Measurements from ENCODE around the gene ADGRL3.
A peak's percentile ranks its signal among the peaks of the same experiment; 100 is the strongest.
"Not testable (repeated sequence)": the region's sequence is repeated elsewhere in the genome, so short reads cannot be mapped to it uniquely, and the experiment has no call there.

ADGRL3 gene

GRCh38 chr4:61500883-61501282, 300.8 kb downstream of the ADGRL3 start:
- no peaks in the 10 kb centered on the region for H3K9me3 ChIP-seq (ENCODE audit: insufficient read depth, low read length)

GRCh38 chr4:61501812-61502211, 301.7 kb downstream of the ADGRL3 start:
- H3K4me1 ChIP-seq (ENCODE audit: low read length), result no peaks in the 10 kb centered on the region
- H3K4me3 ChIP-seq (ENCODE audit: low read length), result no peak overlapping the region
- TF ChIP-seq CTCF (IDR thresholded peaks at IDR 0.05; ENCODE audit: low read depth, low read length), result no peak
- no peak for TF ChIP-seq EZH2phosphoT487 (IDR thresholded peaks at IDR 0.05; ENCODE audit: low read depth)
- no peak overlapping the region for H3K4me2 ChIP-seq (ENCODE audit: low read length)
- no peak overlapping the region for H2AFZ ChIP-seq (ENCODE audit: low read depth, low read length)
- H3K27me3 ChIP-seq (ENCODE audit: low read depth, low read length), result no peaks in the 10 kb centered on the region
- no peaks in the 10 kb centered on the region for H3K79me2 ChIP-seq (ENCODE audit: low read length)
- no peak overlapping the region for H3K27ac ChIP-seq (ENCODE audit: low read length)
- no peaks in the 10 kb centered on the region for H3K36me3 ChIP-seq (replicated peaks; ENCODE audit: low read depth, low read length)
- H4K20me1 ChIP-seq (ENCODE audit: insufficient read depth, low read length), result no peaks in the 10 kb centered on the region
- H3K9ac ChIP-seq (ENCODE audit: low read length), result no peak overlapping the region
- H3K9me3 ChIP-seq (ENCODE audit: insufficient read depth, low read length), result no peaks in the 10 kb centered on the region

More at GRCh38 chr4:61500883-61501282, 300.8 kb downstream of the ADGRL3 start:
- Histone ChIP-seq H3K4me1 (ENCODE audit: low read length) (no peaks in the 10 kb centered on the region), H4K20me1 (ENCODE audit: insufficient read depth, low read length) (no peaks in the 10 kb centered on the region), H3K9ac (ENCODE audit: low read length) (no peak overlapping the region), H3K4me2 (ENCODE audit: low read length) (no peak overlapping the region), H3K79me2 (ENCODE audit: low read length) (no peaks in the 10 kb centered on the region), H3K36me3 (replicated peaks; ENCODE audit: low read depth, low read length) (no peaks in the 10 kb centered on the region), H3K27me3 (ENCODE audit: low read depth, low read length) (no peaks in the 10 kb centered on the region), H2AFZ (ENCODE audit: low read depth, low read length) (no peak overlapping the region), H3K27ac (ENCODE audit: low read length) (no peak overlapping the region), H3K4me3 (ENCODE audit: low read length) (no peak overlapping the region)
- TF ChIP-seq EZH2phosphoT487 (IDR thresholded peaks at IDR 0.05; ENCODE audit: low read depth) (no peak), CTCF (IDR thresholded peaks at IDR 0.05; ENCODE audit: low read depth, low read length) (peak; percentile 16; the same call in 1 of the 2 replicates)

- no peak overlapping the region for H2AFZ ChIP-seq (ENCODE audit: low read depth, low read length)
- H4K20me1 ChIP-seq (ENCODE audit: insufficient read depth, low read length), result no peaks in the 10 kb centered on the region
- H3K9ac ChIP-seq (ENCODE audit: low read length), result no peak overlapping the region
- H3K9me3 ChIP-seq (ENCODE audit: insufficient read depth, low read length), result no peaks in the 10 kb centered on the region
- no peak overlapping the region for H3K4me2 ChIP-seq (ENCODE audit: low read length)
- no peaks in the 10 kb centered on the region for H3K36me3 ChIP-seq (replicated peaks; ENCODE audit: low read depth, low read length)
- no peaks in the 10 kb centered on the region for H3K4me1 ChIP-seq (ENCODE audit: low read length)
- TF ChIP-seq EZH2phosphoT487 (IDR thresholded peaks at IDR 0.05; ENCODE audit: low read depth) (no peak), CTCF (IDR thresholded peaks at IDR 0.05; ENCODE audit: low read depth, low read length) (no peak)
- no peaks in the 10 kb centered on the region for H3K27me3 ChIP-seq (ENCODE audit: low read depth, low read length)
- H3K4me3 ChIP-seq (ENCODE audit: low read length), result no peak overlapping the region
- H3K27ac ChIP-seq (ENCODE audit: low read length), result no peak overlapping the region
- H3K79me2 ChIP-seq (ENCODE audit: low read length), result no peaks in the 10 kb centered on the region
These were observed 305.9 kb downstream of the ADGRL3 start for GRCh38 chr4:61505773-61506685.

GRCh38 chr4:61507091-61507490, 307.0 kb downstream of the ADGRL3 start:
- Histone ChIP-seq H3K27ac (ENCODE audit: low read length) (no peak overlapping the region), H4K20me1 (ENCODE audit: insufficient read depth, low read length) (no peaks in the 10 kb centered on the region), H3K4me1 (ENCODE audit: low read length) (no peaks in the 10 kb centered on the region), H3K4me3 (ENCODE audit: low read length) (no peak overlapping the region), H3K36me3 (replicated peaks; ENCODE audit: low read depth, low read length) (no peaks in the 10 kb centered on the region), H3K79me2 (ENCODE audit: low read length) (no peaks in the 10 kb centered on the region), H3K4me2 (ENCODE audit: low read length) (no peak overlapping the region), H3K9ac (ENCODE audit: low read length) (no peak overlapping the region), H3K9me3 (ENCODE audit: insufficient read depth, low read length) (no peaks in the 10 kb centered on the region), H2AFZ (ENCODE audit: low read depth, low read length) (no peak overlapping the region), H3K27me3 (ENCODE audit: low read depth, low read length) (no peaks in the 10 kb centered on the region)
- TF ChIP-seq CTCF (IDR thresholded peaks at IDR 0.05; ENCODE audit: low read depth, low read length) (no peak), EZH2phosphoT487 (IDR thresholded peaks at IDR 0.05; ENCODE audit: low read depth) (no peak)

GRCh38 chr4:61509721-61510241, 309.7 kb downstream of the ADGRL3 start:
- not testable (repeated sequence) for H3K9me3 ChIP-seq (ENCODE audit: insufficient read depth, low read length); H3K4me3 ChIP-seq (ENCODE audit: low read length); H3K9ac ChIP-seq (ENCODE audit: low read length); H3K4me1 ChIP-seq (ENCODE audit: low read length); H3K27me3 ChIP-seq (ENCODE audit: low read depth, low read length); H3K36me3 ChIP-seq (replicated peaks; ENCODE audit: low read depth, low read length); H3K27ac ChIP-seq (ENCODE audit: low read length); H3K4me2 ChIP-seq (ENCODE audit: low read length); H2AFZ ChIP-seq (ENCODE audit: low read depth, low read length); H3K79me2 ChIP-seq (ENCODE audit: low read length); H4K20me1 ChIP-seq (ENCODE audit: insufficient read depth, low read length)

All from OCI-LY3 (cell line).